HCT116 (cell line): Measurements from ENCODE around the gene RPP25. TPM values are rescaled to one million over a fixed set of nuclear protein-coding genes. Genes with fewer than 3 reads are reported as not detected.

Experiments
- ATAC-seq: fragments of 200-7000 bp; cut with Tn5 transposase; 2 replicates; pipeline ENCODE4 v1.9.1; 2020; ENCODE audit warnings: mild to moderate bottlenecking, moderate library complexity
- BruUV-seq: library from RNA; stranded (reverse); fragments of 400-500 nt; replicated peaks from 2 replicates; lab custom pipeline; 2021; lab: Mats Ljungman, UMichigan
- CTCF ChIA-PET: fragments of 300-600 bp; sonication (Branson Sonifier 250); formaldehyde crosslinking; loops from one replicate; lab custom pipeline; 2021; ENCODE audit warnings: antibody characterized with exemption; lab: Charles Lee
- POLR2A ChIA-PET: fragments of 300-600, 350-600 bp; sonication (Branson Sonifier 250); formaldehyde crosslinking; loops from one replicate; lab custom pipeline; 2021; ENCODE audit warnings: antibody characterized with exemption; lab: Charles Lee
- RAD21 ChIA-PET, 2 experiments: fragments of 300-600 bp; sonication (Branson Sonifier 250); formaldehyde crosslinking; loops; one replicate each; lab custom pipeline; 2023; ENCODE audit warnings: low total read pairs in 2 of 2; ENCODE audit not compliant: uncharacterized antibody in 2 of 2, unreplicated experiment in 2 of 2, low non-redundant PET in 1 of 2; lab: Charles Lee
- DNase-seq: peaks from one replicate; pipeline ENCODE4 v3.0.0-alpha.2; 2010; ENCODE audit warnings: low read depth, low spot score
- H2AFZ ChIP-seq: fragments of 200-600 bp; shearing (Covaris generic), sonication (generic); 2 replicates; pipeline ENCODE4 v1.6.1; 2017; ENCODE audit warnings: low read depth, mixed run types, mixed read lengths, antibody characterized with exemption, low read length; ENCODE audit not compliant: poor library complexity, severe bottlenecking
- H3K27ac ChIP-seq: 2 replicates; pipeline ENCODE4 v1.5.1; 2012; ENCODE audit warnings: low read depth, low read length
- H3K27me3 ChIP-seq: fragments of 200-600 bp; sonication (generic); 2 replicates; pipeline ENCODE4 v1.6.1; 2016; ENCODE audit warnings: mixed run types, low read length, mixed read lengths; ENCODE audit not compliant: insufficient read depth
- H3K36me3 ChIP-seq, 2 experiments: fragments of 200-500 bp in 1 of 2; fragments of 200-600 bp in 1 of 2; sonication (Bioruptor generic) in 1 of 2; sonication (generic) in 1 of 2; 2 replicates each; pipeline versions ENCODE4 v1.5.1 to v1.6.1; 2014 to 2016; ENCODE audit warnings: low read length in 2 of 2, inconsistent platforms in 1 of 2, mixed read lengths in 1 of 2, mixed run types in 1 of 2; ENCODE audit not compliant: insufficient read depth in 2 of 2, control insufficient read depth in 1 of 2
- H3K4me1 ChIP-seq, 2 experiments: fragments of 200-600 bp in 1 of 2; sonication (generic) in 1 of 2; 2 replicates each; pipeline versions ENCODE4 v1.5.1 to v1.6.1; 2012 to 2017; ENCODE audit warnings: low read length in 2 of 2, inconsistent platforms in 1 of 2, mild to moderate bottlenecking in 1 of 2, mixed read lengths in 1 of 2, mixed run types in 1 of 2, moderate library complexity in 1 of 2; ENCODE audit not compliant: insufficient read depth in 2 of 2, control insufficient read depth in 1 of 2
- H3K4me2 ChIP-seq: fragments of 200-600 bp; sonication (generic); 2 replicates; pipeline ENCODE4 v1.6.1; 2017; ENCODE audit warnings: mixed run types, low read length, mixed read lengths
- H3K4me3 ChIP-seq, 2 experiments: fragments of 200-600 bp in 1 of 2; sonication (generic) in 1 of 2; replicated peaks in 1 of 2; 2 replicates each; pipeline ENCODE4 v1.5.1; 2011 to 2016; ENCODE audit warnings: low read length in 2 of 2, control low read depth in 1 of 2, low read depth in 1 of 2, mild to moderate bottlenecking in 1 of 2, mixed read lengths in 1 of 2, mixed run types in 1 of 2
- H3K79me2 ChIP-seq: fragments of 200-600 bp; sonication (generic); 2 replicates; pipeline ENCODE4 v1.6.1; 2017; ENCODE audit warnings: mild to moderate bottlenecking, mixed run types, low read length, moderate library complexity, mixed read lengths; ENCODE audit not compliant: insufficient read depth
- H3K9ac ChIP-seq: fragments of 200-600 bp; sonication (generic); 2 replicates; pipeline ENCODE4 v1.6.1; 2016; ENCODE audit warnings: low read length, mixed read lengths
- H3K9me2 ChIP-seq: fragments of 200-600 bp; sonication (generic), shearing (Covaris generic); 2 replicates; pipeline ENCODE4 v1.6.1; 2017; ENCODE audit warnings: mixed run types, mild to moderate bottlenecking, moderate library complexity; ENCODE audit not compliant: insufficient read depth
- H3K9me3 ChIP-seq, 2 experiments: fragments of 200-500 bp in 1 of 2; fragments of 200-600 bp in 1 of 2; sonication (Bioruptor generic) in 1 of 2; sonication (generic) in 1 of 2; 2 replicates each; pipeline ENCODE4 v1.6.1; 2014 to 2017; ENCODE audit warnings: low read length in 2 of 2, mixed read lengths in 2 of 2, inconsistent platforms in 1 of 2, low read depth in 1 of 2, mild to moderate bottlenecking in 1 of 2, mixed run types in 1 of 2, moderate library complexity in 1 of 2; ENCODE audit not compliant: control insufficient read depth in 1 of 2, insufficient read depth in 1 of 2
- H4K20me1 ChIP-seq: fragments of 200-600 bp; sonication (generic), shearing (Covaris generic); 2 replicates; pipeline ENCODE4 v1.6.1; 2017; ENCODE audit warnings: mixed run types, mild to moderate bottlenecking, moderate library complexity; ENCODE audit not compliant: insufficient read depth
- ATF3 ChIP-seq: IDR thresholded peaks from 2 replicates; pipeline ENCODE4 v1.6.1; 2012
- CBX3 ChIP-seq: IDR thresholded peaks from 2 replicates; pipeline ENCODE4 v1.6.1; 2012; ENCODE audit warnings: low read depth
- EGR1 ChIP-seq: IDR thresholded peaks from 2 replicates; pipeline ENCODE4 v1.6.1; 2012; ENCODE audit warnings: low read depth
- EZH2 ChIP-seq: fragments of 200-600 bp; sonication (generic); IDR thresholded peaks from 2 replicates; pipeline ENCODE4 v1.6.1; 2017; ENCODE audit warnings: antibody characterized with exemption, mixed run types
- EZH2phosphoT487 ChIP-seq: fragments of 200-600 bp; IDR thresholded peaks from 2 replicates; pipeline ENCODE4 v1.6.1; 2018; ENCODE audit warnings: antibody characterized with exemption, borderline replicate concordance
- JUND ChIP-seq: IDR thresholded peaks from 2 replicates; pipeline ENCODE4 v1.6.1; 2012
- POLR2AphosphoS5 ChIP-seq: IDR thresholded peaks from 2 replicates; pipeline ENCODE4 v1.6.1; 2011; ENCODE audit warnings: mild to moderate bottlenecking, low read depth, low read length, moderate library complexity
- RAD21 ChIP-seq: IDR thresholded peaks from 2 replicates; pipeline ENCODE4 v1.6.1; 2012; ENCODE audit warnings: low read depth, mild to moderate bottlenecking
- SIN3A ChIP-seq: IDR thresholded peaks from 2 replicates; pipeline ENCODE4 v1.6.1; 2012; ENCODE audit warnings: low read depth
- SP1 ChIP-seq: IDR thresholded peaks from 2 replicates; pipeline ENCODE4 v1.6.1; 2012; ENCODE audit warnings: low read depth
- SRF ChIP-seq: IDR thresholded peaks from 2 replicates; pipeline ENCODE4 v1.6.1; 2012; ENCODE audit warnings: low read depth
- YY1 ChIP-seq: IDR thresholded peaks from 2 replicates; pipeline ENCODE4 v1.6.1; 2011; ENCODE audit warnings: low read length, low read depth, moderate library complexity, mild to moderate bottlenecking; ENCODE audit not compliant: insufficient replicate concordance; ENCODE audit errors: extremely low read depth
- ZBTB33 ChIP-seq: IDR thresholded peaks from 2 replicates; pipeline ENCODE4 v1.6.1; 2011; ENCODE audit warnings: mild to moderate bottlenecking, low read length, moderate library complexity; ENCODE audit not compliant: insufficient replicate concordance; ENCODE audit errors: extremely low read depth
- ZNF274 ChIP-seq: fragments of 200-500 bp; sonication (Bioruptor generic); IDR thresholded peaks from 2 replicates; pipeline ENCODE4 v1.6.1; 2014; ENCODE audit warnings: mild to moderate bottlenecking, low read depth, low read length, inconsistent platforms
- intact Hi-C: fragments of 100-400 bp; cut with micrococcal nuclease; formaldehyde crosslinking; loops from 2 replicates; pipeline ENCODE4 v1.10.0; 2022
- total RNA-seq: library from RNA; stranded (reverse); gene quantifications from one replicate; pipeline ENCODE4 v1.2.1, GENCODE V29; 2021; ENCODE audit not compliant: unreplicated experiment

RPP25 gene
- total RNA-seq, 1 experiment from 2014 or later, result 5.9 TPM

GRCh38 chr15:74954515-74954914 is 2.1 kb downstream of the RPP25 start:
- no peaks in the 10 kb centered on the region for H3K9me2 ChIP-seq
- peaks cover 42 to 85% of the 10 kb centered on the region in 2 experiments for H3K4me1 ChIP-seq
- ATAC-seq (no peak), DNase-seq (no peak)
- BruUV-seq, result no TSS peak
- no peak overlapping the region for H3K4me2 ChIP-seq
- H2AFZ ChIP-seq, result no peak overlapping the region
- no peaks in the 10 kb centered on the region for H3K27me3 ChIP-seq
- TF ChIP-seq EGR1, result no peak
- no peak for TF ChIP-seq ATF3
- no peak for TF ChIP-seq JUND
- TF ChIP-seq ZNF274, result no peak
- H3K9me3 ChIP-seq, result no peaks in the 10 kb centered on the region
- CTCF ChIA-PET, result interaction anchor here (1.3 kb wide), 1 partner anchor 323 kb away, joined by 3 read pairs; no protein-coding TSS in a partner anchor
- no peaks in the 10 kb centered on the region for H3K36me3 ChIP-seq
- H3K4me3 ChIP-seq, result no peak overlapping the region
- RAD21 ChIA-PET, result no interaction called here
- H3K9ac ChIP-seq, result no peak overlapping the region
- H3K27ac ChIP-seq, result no peak overlapping the region
- intact Hi-C loops, result loop anchor here (5.0 kb wide), 1 partner anchor 33 kb away; no protein-coding TSS in a partner anchor
- POLR2A ChIA-PET, result no interaction called here
- no peaks in the 10 kb centered on the region; the same call in 1 of the 2 replicates for H3K79me2 ChIP-seq
- H4K20me1 ChIP-seq, result no peaks in the 10 kb centered on the region

- Histone ChIP-seq H3K4me2 (peak overlapping the region; percentile 66; the same call in 1 of the 2 replicates), H3K4me1 (peaks cover 31 to 54% of the 10 kb centered on the region in 2 experiments), H3K4me3 (no peak overlapping the region), H3K9me3 (no peaks in the 10 kb centered on the region), H4K20me1 (no peaks in the 10 kb centered on the region), H2AFZ (no peak overlapping the region), H3K27me3 (no peaks in the 10 kb centered on the region), H3K36me3 (no peaks in the 10 kb centered on the region), H3K9me2 (no peaks in the 10 kb centered on the region), H3K27ac (no peak overlapping the region; the same call in 1 of the 2 replicates), H3K9ac (no peak overlapping the region), H3K79me2 (no peaks in the 10 kb centered on the region; the same call in 1 of the 2 replicates)
- no TSS peak for BruUV-seq
- DNase-seq (no peak), ATAC-seq (no peak)
- RAD21 ChIA-PET, result interaction anchor here (0.6 to 2.3 kb wide), 6 partner anchors 37 to 182 kb away, joined by 3 to 14 read pairs (median 4); partner anchors contain the start of gene FAM219B (in 1 of the 2)
- CTCF ChIA-PET, result interaction anchor here (0.6 to 5.7 kb wide), 14 partner anchors 8 to 319 kb away, joined by 3 to 88 read pairs (median 4); partner anchors contain the start of genes C15orf39, CSK and FAM219B
- intact Hi-C loops, result loop anchor here (5.0 kb wide), 1 partner anchor 36 kb away; no protein-coding TSS in a partner anchor
- no peak for TF ChIP-seq SRF
- no peak for TF ChIP-seq EZH2
- no peak for TF ChIP-seq SIN3A
- no peak for TF ChIP-seq POLR2AphosphoS5
- TF ChIP-seq CBX3, result no peak
- TF ChIP-seq ZBTB33, result no peak
- TF ChIP-seq SP1, result no peak
- TF ChIP-seq RAD21, result no peak
- TF ChIP-seq YY1, result no peak
- no peak for TF ChIP-seq EZH2phosphoT487
- no peak for TF ChIP-seq ATF3
- POLR2A ChIA-PET, result interaction anchor here (0.7 kb wide), 1 partner anchor 9 kb away, joined by 3 read pairs; no protein-coding TSS in a partner anchor
Measured at GRCh38 chr15:74951006-74951405, 5.6 kb downstream of the RPP25 start.
